Ovary (tissue), 3 donors: Measurements from ENCODE around the gene KIAA1755.

Source experiments
- CTCF ChIP-seq, 3 donors: fragments of 450-650 bp in 2 of 3; fragments of 200-600 bp in 1 of 3; IDR thresholded peaks; one replicate each; pipeline versions ENCODE4 v1.5.1 to v1.8.0; 2016 to 2022; ENCODE audit warnings: antibody characterized with exemption in 3 of 3, mild to moderate bottlenecking in 1 of 3
- EP300 ChIP-seq: sonication (generic); formaldehyde crosslinking; IDR thresholded peaks from one replicate; pipeline ENCODE4 v1.6.1; 2017; ENCODE audit warnings: antibody characterized with exemption
- POLR2A ChIP-seq: fragments of 450-650 bp; IDR thresholded peaks from one replicate; pipeline ENCODE4 v1.6.1; 2017; ENCODE audit warnings: antibody characterized with exemption, mild to moderate bottlenecking, moderate library complexity
- donor health status: DM: no; HTN: no; CAD: no.

GRCh38 chr20:38194971-38195504 is 65.5 kb downstream of the KIAA1755 start:
- TF ChIP-seq CTCF (IDR thresholded peaks at IDR 0.05), result no peak
- TF ChIP-seq POLR2A, result no peak
- TF ChIP-seq EP300, result no peak
